LoVo (cell line): Measurements from ENCODE around the gene CACHD1.

Source experiments
- DNase-seq: peaks from one replicate; pipeline ENCODE4 v3.0.0-alpha.2; 2016; ENCODE audit warnings: low spot score

The CACHD1 gene

GRCh38 chr1:64549464-64550239 lies 79.7 kb downstream of the CACHD1 start:
- no peak for DNase-seq

- no peak for DNase-seq
Measured at GRCh38 chr1:64550510-64550909, 80.6 kb downstream of the CACHD1 start.

- no peak for DNase-seq
Measured at GRCh38 chr1:64550946-64551605, 81.1 kb downstream of the CACHD1 start.

- DNase-seq, result no peak
Measured at GRCh38 chr1:64553285-64553684, 83.4 kb downstream of the CACHD1 start.

- DNase-seq, result no peak
Measured at GRCh38 chr1:64555947-64556346, 86.0 kb downstream of the CACHD1 start.

GRCh38 chr1:64561993-64562392 lies 92.1 kb downstream of the CACHD1 start:
- DNase-seq, result no peak

- DNase-seq, result no peak
Measured at GRCh38 chr1:64563958-64564565, 94.1 kb downstream of the CACHD1 start.

GRCh38 chr1:64564891-64565290 lies 95.0 kb downstream of the CACHD1 start:
- DNase-seq, result no peak

GRCh38 chr1:64567426-64568170 lies 97.7 kb downstream of the CACHD1 start:
- DNase-seq, result no peak

- no peak for DNase-seq
Measured at GRCh38 chr1:64568171-64568450, 98.2 kb downstream of the CACHD1 start.

- no peak for DNase-seq
Measured at GRCh38 chr1:64569411-64569810, 99.5 kb downstream of the CACHD1 start.

GRCh38 chr1:64570267-64570855 lies 100.4 kb downstream of the CACHD1 start:
- no peak for DNase-seq

- no peak for DNase-seq
Measured at GRCh38 chr1:64572222-64572900, 102.4 kb downstream of the CACHD1 start.

- DNase-seq, result no peak
Measured at GRCh38 chr1:64574301-64574700, 104.4 kb downstream of the CACHD1 start.

- DNase-seq, result no peak
Measured at GRCh38 chr1:64575881-64576676, 106.2 kb downstream of the CACHD1 start.

- no peak for DNase-seq
Measured at GRCh38 chr1:64578270-64578973, 108.5 kb downstream of the CACHD1 start.

- DNase-seq, result no peak
Measured at GRCh38 chr1:64579767-64580166, 109.8 kb downstream of the CACHD1 start.

GRCh38 chr1:64581135-64581842 lies 111.4 kb downstream of the CACHD1 start:
- no peak for DNase-seq

GRCh38 chr1:64581843-64582185 lies 111.9 kb downstream of the CACHD1 start:
- no peak for DNase-seq

GRCh38 chr1:64584479-64584878 lies 114.5 kb downstream of the CACHD1 start:
- no peak for DNase-seq
